Measurements from ENCODE around the gene SH3YL1.

SH3YL1 gene

GRCh38 chr2:264493-265468 is 949 bp upstream of the SH3YL1 start, which contains the start of gene ACP1:
TSS of gene ACP1 (plus strand) at chr2:264947. CDS start at chr2:264965, 18 bp downstream.
- peaks cover 18% of the 10 kb centered on the region for H3K4me1 ChIP-seq (ENCODE audit: insufficient read depth, low read length)
- 0 out of 2 replicates have a peak, but pooled peaks cover 3% of the 10 kb centered on the region for H3K9me3 ChIP-seq (ENCODE audit: insufficient read depth, low read depth, low read length)
- peaks cover 10% of the 10 kb centered on the region; the same call in 1 of the 2 replicates for H3K36me3 ChIP-seq (ENCODE audit: insufficient read depth, low read length)
- H3K27ac ChIP-seq (ENCODE audit: low read depth, low read length) = peak within 1 kb of the TSS; percentile 84
- under 1% methylated on average over 66 of the region's 73 CpGs for WGBS
- peak within 1 kb of the TSS; percentile 88 for H3K4me3 ChIP-seq (ENCODE audit: low read length)
- H3K9ac ChIP-seq (ENCODE audit: low read depth, low read length) = peak within 1 kb of the TSS; percentile 91
- peaks cover 21% of the 10 kb centered on the region for H3K27me3 ChIP-seq (ENCODE audit: insufficient read depth, low read length)

- WGBS = 77% methylated on average over 42 of the region's 42 CpGs
- Histone ChIP-seq H3K4me1 (ENCODE audit: insufficient read depth, low read length) (peaks cover 18% of the 10 kb centered on the region), H3K4me3 (ENCODE audit: low read length) (peak overlapping the region; percentile 88), H3K9me3 (ENCODE audit: insufficient read depth, low read depth, low read length) (peaks cover 12% of the 10 kb centered on the region), H3K36me3 (ENCODE audit: insufficient read depth, low read length) (peaks cover 14% of the 10 kb centered on the region; the same call in 1 of the 2 replicates), H3K27me3 (ENCODE audit: insufficient read depth, low read length) (peaks cover 21% of the 10 kb centered on the region), H3K9ac (ENCODE audit: low read depth, low read length) (peak overlapping the region; percentile 68; the same call in 1 of the 2 replicates), H3K27ac (ENCODE audit: low read depth, low read length) (no peak overlapping the region)
These were observed 652 bp downstream of the SH3YL1 start for GRCh38 chr2:263022-263738.

- Histone ChIP-seq H3K9ac (ENCODE audit: low read depth, low read length) (no peak overlapping the region), H3K27me3 (ENCODE audit: insufficient read depth, low read length) (peaks cover 21% of the 10 kb centered on the region), H3K4me3 (ENCODE audit: low read length) (no peak overlapping the region), H3K4me1 (ENCODE audit: insufficient read depth, low read length) (peaks cover 18% of the 10 kb centered on the region), H3K27ac (ENCODE audit: low read depth, low read length) (no peak overlapping the region), H3K9me3 (ENCODE audit: insufficient read depth, low read depth, low read length) (peaks cover 21% of the 10 kb centered on the region), H3K36me3 (ENCODE audit: insufficient read depth, low read length) (peaks cover 14% of the 10 kb centered on the region; the same call in 1 of the 2 replicates)
- 55% methylated on average over 1 of the region's 3 CpGs for WGBS
These were observed 1.7 kb downstream of the SH3YL1 start for GRCh38 chr2:262117-262516.

GRCh38 chr2:260507-261161 is 3.2 kb downstream of the SH3YL1 start:
- 79% methylated on average over 6 of the region's 6 CpGs for WGBS
- Histone ChIP-seq H3K4me1 (ENCODE audit: insufficient read depth, low read length) (peaks cover 9% of the 10 kb centered on the region), H3K36me3 (ENCODE audit: insufficient read depth, low read length) (peaks cover 14% of the 10 kb centered on the region; the same call in 1 of the 2 replicates), H3K27ac (ENCODE audit: low read depth, low read length) (no peak overlapping the region), H3K9ac (ENCODE audit: low read depth, low read length) (no peak overlapping the region), H3K27me3 (ENCODE audit: insufficient read depth, low read length) (peaks cover 21% of the 10 kb centered on the region), H3K9me3 (ENCODE audit: insufficient read depth, low read depth, low read length) (peaks cover 21% of the 10 kb centered on the region), H3K4me3 (ENCODE audit: low read length) (no peak overlapping the region)

- peaks cover 21% of the 10 kb centered on the region for H3K27me3 ChIP-seq (ENCODE audit: insufficient read depth, low read length)
- H3K4me1 ChIP-seq (ENCODE audit: insufficient read depth, low read length) = peaks cover 6% of the 10 kb centered on the region; the same call in 1 of the 2 replicates
- H3K27ac ChIP-seq (ENCODE audit: low read depth, low read length) = no peak overlapping the region
- peaks cover 14% of the 10 kb centered on the region; the same call in 1 of the 2 replicates for H3K36me3 ChIP-seq (ENCODE audit: insufficient read depth, low read length)
- no CpG with 5 or more reads among the region's 2 CpGs for WGBS
- H3K4me3 ChIP-seq (ENCODE audit: low read length) = no peak overlapping the region
- H3K9me3 ChIP-seq (ENCODE audit: insufficient read depth, low read depth, low read length) = peaks cover 21% of the 10 kb centered on the region
- no peak overlapping the region for H3K9ac ChIP-seq (ENCODE audit: low read depth, low read length)
These were observed 4.0 kb downstream of the SH3YL1 start for GRCh38 chr2:259789-260331.

- H3K4me3 ChIP-seq (ENCODE audit: low read length) = no peak overlapping the region
- H3K9ac ChIP-seq (ENCODE audit: low read depth, low read length) = no peak overlapping the region
- 95% methylated on average over 3 of the region's 3 CpGs for WGBS
- H3K36me3 ChIP-seq (ENCODE audit: insufficient read depth, low read length) = peaks cover 14% of the 10 kb centered on the region; the same call in 1 of the 2 replicates
- peaks cover 21% of the 10 kb centered on the region for H3K9me3 ChIP-seq (ENCODE audit: insufficient read depth, low read depth, low read length)
- H3K27me3 ChIP-seq (ENCODE audit: insufficient read depth, low read length) = peaks cover 17% of the 10 kb centered on the region
- peaks cover 6% of the 10 kb centered on the region; the same call in 1 of the 2 replicates for H3K4me1 ChIP-seq (ENCODE audit: insufficient read depth, low read length)
- no peak overlapping the region for H3K27ac ChIP-seq (ENCODE audit: low read depth, low read length)
These were observed 4.9 kb downstream of the SH3YL1 start for GRCh38 chr2:258933-259332.

- Histone ChIP-seq H3K4me1 (ENCODE audit: insufficient read depth, low read length) (peaks cover 6% of the 10 kb centered on the region), H3K27ac (ENCODE audit: low read depth, low read length) (no peak overlapping the region), H3K27me3 (ENCODE audit: insufficient read depth, low read length) (peaks cover 6% of the 10 kb centered on the region; the same call in 1 of the 2 replicates), H3K9ac (ENCODE audit: low read depth, low read length) (no peak overlapping the region), H3K36me3 (ENCODE audit: insufficient read depth, low read length) (peaks cover 15% of the 10 kb centered on the region; the same call in 1 of the 2 replicates), H3K9me3 (ENCODE audit: insufficient read depth, low read depth, low read length) (peaks cover 21% of the 10 kb centered on the region), H3K4me3 (ENCODE audit: low read length) (no peak overlapping the region)
- WGBS = 98% methylated on average over 2 of the region's 2 CpGs
These were observed 6.0 kb downstream of the SH3YL1 start for GRCh38 chr2:257842-258241.

- WGBS = 93% methylated on average over 3 of the region's 3 CpGs
- Histone ChIP-seq H3K27ac (ENCODE audit: low read depth, low read length) (no peak overlapping the region), H3K4me3 (ENCODE audit: low read length) (no peak overlapping the region), H3K4me1 (ENCODE audit: insufficient read depth, low read length) (peaks cover 6% of the 10 kb centered on the region), H3K9ac (ENCODE audit: low read depth, low read length) (no peak overlapping the region), H3K27me3 (ENCODE audit: insufficient read depth, low read length) (0 out of 2 replicates have a peak, but pooled peaks cover 2% of the 10 kb centered on the region), H3K9me3 (ENCODE audit: insufficient read depth, low read depth, low read length) (peaks cover 21% of the 10 kb centered on the region), H3K36me3 (ENCODE audit: insufficient read depth, low read length) (peaks cover 17% of the 10 kb centered on the region; the same call in 1 of the 2 replicates)
These were observed 6.4 kb downstream of the SH3YL1 start for GRCh38 chr2:257429-257828.

GRCh38 chr2:256094-256493 is 7.7 kb downstream of the SH3YL1 start:
- H3K4me3 ChIP-seq (ENCODE audit: low read length) = no peak overlapping the region
- WGBS = 85% methylated on average over 3 of the region's 3 CpGs
- peaks cover 21% of the 10 kb centered on the region; the same call in 1 of the 2 replicates for H3K36me3 ChIP-seq (ENCODE audit: insufficient read depth, low read length)
- peaks cover 21% of the 10 kb centered on the region for H3K9me3 ChIP-seq (ENCODE audit: insufficient read depth, low read depth, low read length)
- no peak overlapping the region for H3K9ac ChIP-seq (ENCODE audit: low read depth, low read length)
- H3K27ac ChIP-seq (ENCODE audit: low read depth, low read length) = no peak overlapping the region
- no peaks in the 10 kb centered on the region for H3K27me3 ChIP-seq (ENCODE audit: insufficient read depth, low read length)
- H3K4me1 ChIP-seq (ENCODE audit: insufficient read depth, low read length) = no peaks in the 10 kb centered on the region; the same call in 1 of the 2 replicates

- Histone ChIP-seq H3K36me3 (ENCODE audit: insufficient read depth, low read length) (peaks cover 18% of the 10 kb centered on the region; the same call in 1 of the 2 replicates), H3K4me3 (ENCODE audit: low read length) (no peak overlapping the region), H3K27me3 (ENCODE audit: insufficient read depth, low read length) (no peaks in the 10 kb centered on the region), H3K4me1 (ENCODE audit: insufficient read depth, low read length) (no peaks in the 10 kb centered on the region; the same call in 1 of the 2 replicates), H3K9me3 (ENCODE audit: insufficient read depth, low read depth, low read length) (peaks cover 21% of the 10 kb centered on the region), H3K9ac (ENCODE audit: low read depth, low read length) (no peak overlapping the region), H3K27ac (ENCODE audit: low read depth, low read length) (no peak overlapping the region)
- 97% methylated on average over 2 of the region's 2 CpGs for WGBS
These were observed 8.6 kb downstream of the SH3YL1 start for GRCh38 chr2:255195-255594.
